ENCODE data around the gene WDHD1.
"Not testable (repeated sequence)": the region's sequence is repeated elsewhere in the genome, so short reads cannot be mapped to it uniquely, and the experiment has no call there.

The WDHD1 gene

GRCh38 chr14:54928216-54928615, 98.7 kb downstream of the WDHD1 start:
- Histone ChIP-seq H3F3A (ENCODE audit: control insufficient read depth, insufficient read depth) (0 out of 2 replicates have a peak, but pooled peaks cover 1% of the 10 kb centered on the region), H3K36me3 (ENCODE audit: control insufficient read depth, low read length) (no peaks in the 10 kb centered on the region), H4K20me1 (ENCODE audit: control insufficient read depth, insufficient read depth, low read depth, low read length) (no peaks in the 10 kb centered on the region), H3K4me2 (ENCODE audit: low read length) (no peak overlapping the region), H3K27ac (ENCODE audit: low read depth, low read length) (no peak overlapping the region), H3K4me3 (ENCODE audit: low read length) (no peak overlapping the region), H3K27me3 (ENCODE audit: control insufficient read depth, low read length) (no peaks in the 10 kb centered on the region), H3K9me2 (replicated peaks; ENCODE audit: control insufficient read depth, low read length) (no peaks in the 10 kb centered on the region), H3K4me1 (ENCODE audit: control insufficient read depth, low read length) (no peaks in the 10 kb centered on the region), H3K79me2 (ENCODE audit: control insufficient read depth, low read length) (no peaks in the 10 kb centered on the region), H3K9me3 (ENCODE audit: control insufficient read depth, insufficient read depth, low read length) (no peaks in the 10 kb centered on the region)
- TF ChIP-seq CTCF (IDR thresholded peaks at IDR 0.05; ENCODE audit: low read depth, low read length, poor library complexity, severe bottlenecking) (no peak), EZH2phosphoT487 (IDR thresholded peaks at IDR 0.05; ENCODE audit: borderline replicate concordance, low read length) (no peak)

DNA sequence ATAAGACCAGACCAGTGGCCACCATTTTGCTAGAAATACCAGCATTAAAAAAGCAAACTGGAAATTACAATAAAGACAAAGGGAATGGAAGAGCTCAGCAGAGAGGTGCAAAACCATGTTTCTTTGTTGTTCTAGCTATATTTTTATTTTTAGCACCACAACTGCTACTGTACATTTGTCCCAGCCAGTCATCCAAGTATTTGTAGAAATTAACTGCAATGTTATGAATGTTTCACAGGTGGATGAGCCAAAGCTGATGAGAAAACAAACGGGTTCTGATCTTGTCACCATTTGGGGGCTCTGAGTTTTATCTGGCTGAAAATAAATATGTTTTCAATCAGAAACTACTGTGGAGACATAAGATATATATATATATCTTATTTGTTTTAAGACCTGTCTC, 99.3 kb downstream of the WDHD1 start:
- Histone ChIP-seq H3K27me3 (ENCODE audit: control insufficient read depth, low read length) (no peaks in the 10 kb centered on the region), H4K20me1 (ENCODE audit: control insufficient read depth, insufficient read depth, low read depth, low read length) (no peaks in the 10 kb centered on the region), H3K79me2 (ENCODE audit: control insufficient read depth, low read length) (no peaks in the 10 kb centered on the region), H3F3A (ENCODE audit: control insufficient read depth, insufficient read depth) (no peaks in the 10 kb centered on the region), H3K36me3 (ENCODE audit: control insufficient read depth, low read length) (no peaks in the 10 kb centered on the region), H3K4me3 (ENCODE audit: low read length) (no peak overlapping the region), H3K27ac (ENCODE audit: low read depth, low read length) (no peak overlapping the region), H3K9me2 (replicated peaks; ENCODE audit: control insufficient read depth, low read length) (no peaks in the 10 kb centered on the region), H3K9me3 (ENCODE audit: control insufficient read depth, insufficient read depth, low read length) (no peaks in the 10 kb centered on the region), H3K4me1 (ENCODE audit: control insufficient read depth, low read length) (no peaks in the 10 kb centered on the region), H3K4me2 (ENCODE audit: low read length) (no peak overlapping the region)
- TF ChIP-seq CTCF (IDR thresholded peaks at IDR 0.05; ENCODE audit: low read depth, low read length, poor library complexity, severe bottlenecking) = no peak
- TF ChIP-seq EZH2phosphoT487 (IDR thresholded peaks at IDR 0.05; ENCODE audit: borderline replicate concordance, low read length) = no peak

- not testable (repeated sequence) for H3K36me3 ChIP-seq (ENCODE audit: control insufficient read depth, low read length); H3K27ac ChIP-seq (ENCODE audit: low read depth, low read length); H3K27me3 ChIP-seq (ENCODE audit: control insufficient read depth, low read length); H3K4me2 ChIP-seq (ENCODE audit: low read length); H3K9me2 ChIP-seq (replicated peaks; ENCODE audit: control insufficient read depth, low read length); H3K4me1 ChIP-seq (ENCODE audit: control insufficient read depth, low read length); H3K79me2 ChIP-seq (ENCODE audit: control insufficient read depth, low read length); H3K9me3 ChIP-seq (ENCODE audit: control insufficient read depth, insufficient read depth, low read length); H3F3A ChIP-seq (ENCODE audit: control insufficient read depth, insufficient read depth); H4K20me1 ChIP-seq (ENCODE audit: control insufficient read depth, insufficient read depth, low read depth, low read length); H3K4me3 ChIP-seq (ENCODE audit: low read length)
Observed at GRCh38 chr14:54926570-54926969, 100.3 kb downstream of the WDHD1 start.

GRCh38 chr14:54922598-54922997, 104.3 kb downstream of the WDHD1 start:
- TF ChIP-seq EZH2phosphoT487 (IDR thresholded peaks at IDR 0.05; ENCODE audit: borderline replicate concordance, low read length) = no peak
- TF ChIP-seq CTCF (IDR thresholded peaks at IDR 0.05; ENCODE audit: low read depth, low read length, poor library complexity, severe bottlenecking) = no peak
- Histone ChIP-seq H3K27me3 (ENCODE audit: control insufficient read depth, low read length) (no peaks in the 10 kb centered on the region), H3K9me2 (replicated peaks; ENCODE audit: control insufficient read depth, low read length) (no peaks in the 10 kb centered on the region), H3F3A (ENCODE audit: control insufficient read depth, insufficient read depth) (no peaks in the 10 kb centered on the region), H4K20me1 (ENCODE audit: control insufficient read depth, insufficient read depth, low read depth, low read length) (no peaks in the 10 kb centered on the region), H3K36me3 (ENCODE audit: control insufficient read depth, low read length) (no peaks in the 10 kb centered on the region), H3K79me2 (ENCODE audit: control insufficient read depth, low read length) (no peaks in the 10 kb centered on the region), H3K4me1 (ENCODE audit: control insufficient read depth, low read length) (no peaks in the 10 kb centered on the region), H3K4me2 (ENCODE audit: low read length) (no peak overlapping the region), H3K4me3 (ENCODE audit: low read length) (no peak overlapping the region), H3K27ac (ENCODE audit: low read depth, low read length) (no peak overlapping the region), H3K9me3 (ENCODE audit: control insufficient read depth, insufficient read depth, low read length) (no peaks in the 10 kb centered on the region)

Measured in DOHH2 (cell line).